Stimulated activated CD4-positive, alpha-beta T cell treated with anti-CD3 and anti-CD28 coated beads, TNF-alpha, amount 100 ng/mL, for 48 hours (primary cell): Measurements from ENCODE around the gene RFX7.
A peak's percentile ranks its signal among the peaks of the same experiment; 100 is the strongest.
"Not testable (repeated sequence)": the region's sequence is repeated elsewhere in the genome, so short reads cannot be mapped to it uniquely, and the experiment has no call there.

Experiments used
- DNase-seq, 3 donors: peaks; one replicate each; pipeline ENCODE4 v3.0.0-alpha.2; 2020; ENCODE audit warnings: low read depth in 3 of 3

The RFX7 gene

DNA sequence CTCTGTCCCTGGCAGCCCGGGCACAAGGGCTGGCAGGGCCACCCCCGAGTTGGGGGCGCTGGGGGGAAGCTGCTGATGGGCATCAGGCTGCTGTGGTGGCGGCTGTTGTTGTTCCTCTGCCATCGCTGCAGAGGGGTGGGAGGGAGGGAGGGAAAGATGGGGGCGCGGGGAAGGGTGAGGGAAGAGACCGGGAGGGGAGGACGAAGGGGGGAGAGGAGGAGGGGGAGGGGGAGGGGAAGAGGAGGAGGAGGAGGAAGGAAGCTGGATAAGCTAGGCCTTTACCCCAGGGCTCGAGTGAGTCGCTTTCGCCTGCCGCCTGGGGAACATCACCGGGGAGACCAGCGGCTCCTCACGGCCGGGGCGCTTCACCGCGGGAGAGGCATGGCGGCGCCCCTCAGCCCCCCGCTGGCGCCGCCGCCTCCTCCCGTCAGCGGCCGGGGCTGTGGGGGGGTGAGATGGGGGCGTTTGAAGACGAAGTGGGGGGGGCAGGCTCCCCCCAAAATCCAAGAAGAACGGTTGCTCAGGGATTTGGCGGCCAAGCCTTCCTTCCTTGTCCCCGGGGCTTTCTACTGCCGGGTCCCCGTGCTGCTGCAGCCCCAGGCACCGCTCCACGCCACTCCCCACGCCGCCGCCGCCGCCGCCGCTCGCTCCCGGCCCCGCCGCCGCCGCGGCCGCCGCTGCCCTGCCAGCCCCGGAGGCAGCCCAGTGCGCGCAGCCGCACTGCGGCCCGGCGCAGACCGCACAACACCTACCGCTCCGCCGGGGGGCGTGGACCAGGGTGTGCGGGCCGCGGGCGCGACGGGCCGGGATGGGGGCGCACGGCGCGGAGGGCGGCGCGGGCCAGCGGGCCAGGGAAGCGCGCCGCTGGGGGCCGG is at the start of gene RFX7:
Gene RFX7 (minus strand): TSS at position 717 of the 875 bp plus-strand sequence. CDS start 594 bp downstream, at position 123.
- peak; percentile 42 to 66 (median 47) for DNase-seq

GRCh38 chr15:56292546-56293316 is 49.1 kb upstream of the RFX7 start:
- DNase-seq, result no peak

- no peak for DNase-seq
These were observed 48.1 kb upstream of the RFX7 start for GRCh38 chr15:56291741-56292140.

- DNase-seq, result no peak
These were observed 42.5 kb upstream of the RFX7 start for GRCh38 chr15:56286213-56286612.

DNA sequence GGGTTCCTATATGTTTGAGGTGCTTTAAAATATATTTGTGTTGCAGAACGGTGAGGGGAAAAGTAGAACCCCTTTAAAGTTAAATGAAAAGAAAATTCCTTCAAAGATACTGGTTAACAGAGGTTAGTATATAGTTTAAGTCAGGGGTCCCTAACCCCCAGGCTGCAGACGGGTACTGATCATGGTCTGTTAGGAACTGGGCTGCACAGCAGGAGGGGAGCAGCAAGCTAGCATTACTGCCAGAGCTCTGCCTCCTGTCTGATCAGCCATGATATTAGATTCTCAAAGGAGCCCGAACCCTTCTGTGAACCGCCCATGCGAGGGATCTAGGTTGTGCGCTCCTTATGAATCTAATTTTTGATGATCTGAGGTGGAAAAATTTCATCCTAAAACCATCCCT is 37.5 kb upstream of the RFX7 start:
- DNase-seq, result no peak

GRCh38 chr15:56273724-56274123 is 30.0 kb upstream of the RFX7 start:
- DNase-seq, result no peak

GRCh38 chr15:56272454-56272853 is 28.8 kb upstream of the RFX7 start:
- DNase-seq, result no peak

DNA sequence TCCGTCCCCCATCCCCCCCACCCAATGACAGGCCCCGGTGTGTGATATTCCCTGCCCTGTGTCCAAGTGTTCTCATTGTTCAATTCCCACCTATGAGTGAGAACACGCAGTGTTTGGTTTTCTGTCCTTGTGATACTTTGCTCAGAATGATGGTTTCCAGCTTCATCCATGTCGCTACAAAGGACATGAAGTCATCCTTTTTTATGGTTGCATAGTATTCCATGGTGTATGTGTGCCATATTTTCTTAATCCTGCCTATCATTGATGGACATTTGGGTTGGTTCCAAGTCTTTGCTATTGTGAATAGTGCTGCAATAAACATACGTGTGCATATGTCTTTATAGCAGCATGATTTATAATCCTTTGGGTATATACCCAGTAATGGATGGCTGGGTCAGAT is 22.8 kb upstream of the RFX7 start:
- not testable (repeated sequence) for DNase-seq

DNA sequence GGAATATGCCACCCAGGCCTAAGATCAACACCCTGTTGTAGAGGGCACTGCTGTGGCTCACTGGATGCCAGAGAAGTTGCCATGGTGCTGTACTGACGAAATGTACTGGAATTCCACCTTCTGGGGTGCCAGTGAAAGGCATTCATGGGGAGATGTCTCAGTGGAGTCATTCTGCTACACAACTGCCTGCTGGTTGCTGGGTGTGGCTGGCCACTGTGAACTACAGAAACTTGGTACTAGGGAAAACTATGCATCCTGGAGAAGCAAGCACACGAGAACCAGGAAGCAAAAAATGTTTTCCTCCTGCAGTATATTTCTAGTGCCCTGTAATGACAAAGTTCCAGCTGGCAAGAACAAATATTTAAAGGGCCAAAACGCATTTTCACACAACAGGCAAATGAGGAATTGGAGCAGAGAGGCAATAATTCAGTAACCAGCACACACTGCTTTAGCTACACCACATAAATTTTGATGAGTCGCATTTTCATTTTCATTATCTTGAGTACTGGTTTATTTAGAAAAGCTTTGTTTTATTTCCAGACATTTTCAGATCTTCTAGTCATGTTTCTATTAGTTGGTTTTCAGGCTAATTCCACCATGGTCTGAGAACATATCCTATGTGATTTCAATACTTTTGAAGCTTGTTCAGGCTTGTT is 18.3 kb upstream of the RFX7 start:
- DNase-seq, result no peak

GRCh38 chr15:56257306-56257705 is 13.6 kb upstream of the RFX7 start:
- not testable (repeated sequence) for DNase-seq

DNA sequence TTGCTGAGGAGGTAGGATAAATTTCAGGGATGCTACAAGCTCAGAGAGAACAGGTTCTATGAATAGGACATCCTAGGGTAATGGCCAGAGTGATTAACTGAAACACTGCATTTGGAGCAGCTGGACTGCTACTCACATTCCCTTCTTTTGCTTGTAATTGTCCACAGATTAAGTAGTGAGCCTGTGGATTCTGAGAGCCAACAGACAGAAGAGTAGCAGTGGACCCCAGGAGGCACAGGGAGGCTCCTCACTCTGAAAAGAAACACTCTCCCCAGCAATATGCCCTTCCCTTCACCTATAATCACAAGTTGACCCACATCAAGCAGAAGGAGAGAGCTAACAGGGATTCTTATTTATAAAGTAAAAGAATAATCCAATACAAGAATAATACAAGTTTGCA is 10.6 kb upstream of the RFX7 start:
- DNase-seq, result no peak

DNA sequence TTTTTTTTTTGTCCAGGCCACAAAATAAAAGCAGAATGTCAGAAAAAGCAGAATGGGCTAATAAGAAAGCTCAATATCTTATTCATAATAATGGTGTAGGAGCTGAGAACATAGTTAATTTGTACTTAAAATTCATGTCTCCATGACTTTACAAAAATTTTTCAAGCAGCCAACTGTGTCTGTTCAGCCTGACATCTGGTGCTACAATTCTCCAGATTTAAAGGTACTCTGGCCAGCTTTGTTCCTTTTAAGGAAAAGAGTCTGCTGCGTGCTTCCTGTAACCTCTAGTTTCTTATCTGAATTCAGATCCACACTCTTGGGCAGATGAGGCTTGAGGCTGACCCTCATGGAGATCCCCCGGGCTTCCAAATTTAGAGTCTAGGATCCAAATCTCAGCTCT is 8.7 kb upstream of the RFX7 start:
- no peak for DNase-seq

GRCh38 chr15:56251315-56252095 is 7.8 kb upstream of the RFX7 start:
- DNase-seq, result no peak

DNA sequence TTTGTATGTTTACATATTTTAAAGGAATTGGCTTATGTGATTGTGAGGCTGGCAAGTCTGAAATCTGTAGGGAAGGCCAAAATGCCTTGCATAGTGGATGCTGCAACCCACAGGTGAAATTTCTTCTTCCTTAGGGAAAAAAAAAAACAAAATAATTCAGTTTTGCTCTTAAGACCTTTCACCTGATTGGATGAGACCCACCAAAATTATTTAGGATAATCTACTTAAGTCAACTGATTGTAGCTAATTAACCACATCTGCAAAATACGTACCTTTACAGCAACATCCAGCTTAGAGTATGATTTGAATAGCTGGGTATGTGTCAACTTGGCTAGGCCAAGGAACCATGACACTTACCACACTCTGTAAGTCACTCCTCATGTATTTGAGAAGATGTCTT is 6.9 kb upstream of the RFX7 start:
- DNase-seq, result no peak

GRCh38 chr15:56249092-56249491 is 5.4 kb upstream of the RFX7 start:
- DNase-seq, result no peak

- no peak for DNase-seq
These were observed 4.8 kb upstream of the RFX7 start for GRCh38 chr15:56248311-56248992.

- DNase-seq, result no peak
These were observed 3.6 kb upstream of the RFX7 start for GRCh38 chr15:56247266-56247665.

DNA sequence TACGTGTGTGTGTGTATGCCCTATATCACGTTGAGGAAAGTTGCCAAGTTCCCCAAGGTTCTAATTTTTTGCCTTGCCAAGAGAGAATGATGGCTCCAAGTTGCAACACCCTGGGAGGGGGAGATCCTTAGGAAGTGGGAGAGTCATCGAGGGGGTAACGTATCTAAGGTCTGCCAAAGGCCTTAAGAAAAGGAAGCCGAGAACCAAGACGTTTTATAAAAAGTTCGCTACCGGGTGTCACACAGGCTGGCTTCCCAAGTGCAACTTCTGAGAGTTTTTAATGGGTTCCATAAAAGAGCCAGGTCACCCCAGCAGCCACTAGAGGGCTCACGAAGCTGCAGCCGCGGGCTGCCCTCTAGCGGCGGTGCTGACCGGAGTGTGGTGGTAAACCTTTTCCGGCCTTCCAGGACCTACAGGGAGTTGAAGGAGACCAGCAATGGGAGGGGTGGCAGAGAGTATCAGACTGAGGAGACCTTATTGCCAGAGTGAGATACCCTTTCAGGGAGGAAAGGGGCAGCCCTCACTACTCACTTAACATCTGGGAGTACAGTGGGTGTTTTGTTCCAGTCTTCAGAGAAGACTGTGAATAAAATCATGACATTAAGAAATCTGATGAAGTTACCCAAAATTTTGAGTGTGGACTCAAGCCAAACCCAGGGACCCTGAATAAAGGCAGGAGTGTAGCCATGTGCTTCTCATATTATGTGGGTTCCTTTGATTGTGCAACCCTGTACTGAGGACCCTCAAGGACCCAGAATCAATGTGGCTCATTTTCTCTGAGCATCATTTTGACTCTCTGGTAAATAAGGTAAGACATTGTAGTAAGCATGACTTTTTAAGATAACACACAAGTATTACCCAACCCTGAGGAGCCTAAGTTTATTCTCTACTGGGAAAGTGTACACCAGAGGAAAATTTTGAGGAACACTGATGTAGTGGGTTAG is 2.5 kb upstream of the RFX7 start:
- peak; percentile 76 to 84 (median 84) for DNase-seq

DNA sequence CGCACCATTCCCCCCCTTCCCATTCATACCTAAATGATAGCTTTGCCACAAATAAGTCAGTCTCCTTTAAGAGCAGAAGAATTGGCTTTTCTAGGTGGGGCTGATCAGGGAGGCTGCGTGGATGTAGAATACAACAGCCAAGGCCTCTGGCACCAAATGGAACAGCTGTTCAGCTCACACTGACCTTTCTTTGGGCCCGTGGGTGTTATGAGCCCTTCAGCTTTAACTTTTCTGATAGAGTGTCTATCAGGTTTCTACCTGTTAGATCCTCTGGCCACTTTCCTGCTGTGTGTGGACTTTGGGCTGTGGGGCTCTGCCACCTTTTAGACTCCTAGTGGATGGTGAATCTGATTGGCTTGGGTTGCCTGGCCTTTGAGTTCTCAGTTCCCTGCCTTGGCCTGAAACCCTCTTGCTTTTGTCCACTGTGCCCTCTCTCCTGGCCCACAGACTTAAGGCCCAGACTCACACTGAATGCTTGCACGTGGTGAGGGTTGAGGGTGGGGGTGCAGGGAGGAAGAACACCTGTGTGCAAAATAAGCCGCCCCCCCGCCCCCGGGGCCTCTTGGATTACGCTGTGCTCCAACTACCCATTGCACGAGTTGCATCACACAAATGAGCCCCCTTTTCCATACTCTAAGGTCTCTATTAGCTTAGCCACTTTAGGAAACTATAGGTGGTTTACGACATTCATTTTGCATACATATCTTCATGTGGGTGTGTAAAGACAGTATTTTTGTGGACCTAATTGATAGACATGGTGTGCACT is 1.3 kb upstream of the RFX7 start:
- peak; percentile 13 to 52 (median 44) for DNase-seq
